OCI-LY1 (cell line): Measurements from ENCODE around the gene FFAR1.

Experiments
- H2AFZ ChIP-seq: fragments of 200-600 bp; sonication (generic), shearing (Covaris generic); 2 replicates; pipeline ENCODE4 v1.6.0; 2014; ENCODE audit warnings: antibody characterized with exemption, mild to moderate bottlenecking, low read length
- H3F3A ChIP-seq: fragments of 200-600 bp; sonication (generic), shearing (Covaris generic); 2 replicates; pipeline ENCODE4 v1.6.0; 2014; ENCODE audit warnings: mild to moderate bottlenecking, antibody characterized with exemption, low read length, moderate library complexity; ENCODE audit not compliant: insufficient read depth
- H3K27ac ChIP-seq: fragments of 200-600 bp; sonication (generic); 2 replicates; pipeline ENCODE4 v1.5.1; 2014; ENCODE audit warnings: low read length, mixed run types, mild to moderate bottlenecking, low read depth; ENCODE audit not compliant: poor library complexity, severe bottlenecking
- H3K27me3 ChIP-seq: fragments of 200-600 bp; sonication (generic); 2 replicates; pipeline ENCODE4 v1.6.0; 2014; ENCODE audit warnings: antibody characterized with exemption, mild to moderate bottlenecking, low read length, moderate library complexity; ENCODE audit not compliant: insufficient read depth
- H3K36me3 ChIP-seq: fragments of 200-600 bp; sonication (generic); 2 replicates; pipeline ENCODE4 v1.6.1; 2014; ENCODE audit warnings: mild to moderate bottlenecking, antibody characterized with exemption, low read length, moderate library complexity, mixed read lengths; ENCODE audit not compliant: insufficient read depth
- H3K4me1 ChIP-seq: fragments of 200-600 bp; sonication (generic); 2 replicates; pipeline ENCODE4 v1.5.1; 2014; ENCODE audit warnings: mild to moderate bottlenecking, low read length, moderate library complexity; ENCODE audit not compliant: insufficient read depth, severe bottlenecking
- H3K4me2 ChIP-seq: fragments of 200-600 bp; sonication (generic), shearing (Covaris generic); 2 replicates; pipeline ENCODE4 v1.6.1; 2014; ENCODE audit warnings: low read length
- H3K4me3 ChIP-seq: fragments of 200-600 bp; sonication (generic); 2 replicates; pipeline ENCODE4 v1.5.1; 2014; ENCODE audit warnings: low read length, low read depth, mild to moderate bottlenecking, mixed read lengths; ENCODE audit not compliant: poor library complexity, severe bottlenecking
- H3K79me2 ChIP-seq: fragments of 200-600 bp; shearing (Covaris generic); 2 replicates; pipeline ENCODE4 v1.6.1; 2016; ENCODE audit warnings: mixed run types, low read length, mixed read lengths; ENCODE audit not compliant: insufficient read depth
- H3K9ac ChIP-seq: fragments of 200-600 bp; sonication (generic), shearing (Covaris generic); 2 replicates; pipeline ENCODE4 v1.6.1; 2014; ENCODE audit warnings: mild to moderate bottlenecking, low read length, mixed read lengths
- H3K9me2 ChIP-seq: fragments of 200-600 bp; sonication (generic), shearing (Covaris generic); 2 replicates; pipeline ENCODE4 v1.6.1; 2014; ENCODE audit warnings: low read depth, mild to moderate bottlenecking, low read length, mixed read lengths
- H3K9me3 ChIP-seq: fragments of 200-600 bp; shearing (Covaris generic); 2 replicates; pipeline ENCODE4 v1.6.1; 2014; ENCODE audit warnings: low read length, mixed read lengths
- H4K20me1 ChIP-seq: fragments of 200-600 bp; sonication (generic), shearing (Covaris generic); 2 replicates; pipeline ENCODE4 v1.6.0; 2016; ENCODE audit warnings: mild to moderate bottlenecking, low read length; ENCODE audit not compliant: insufficient read depth
- EZH2 ChIP-seq: fragments of 200-600 bp; sonication (generic), shearing (Covaris generic); IDR thresholded peaks from 2 replicates; pipeline ENCODE4 v1.8.0; 2017; ENCODE audit warnings: borderline replicate concordance, mixed run types, mild to moderate bottlenecking, antibody characterized with exemption, low read length, moderate library complexity, mixed read lengths
- TF ChIP-seq, protein P1 (sequence below): fragments of 200-600 bp; sonication (generic), shearing (Covaris generic); IDR thresholded peaks from 2 replicates; pipeline ENCODE4 v1.5.1; 2017; ENCODE audit warnings: mild to moderate bottlenecking, antibody characterized with exemption, low read length, moderate library complexity, mixed read lengths

FFAR1 gene

DNA sequence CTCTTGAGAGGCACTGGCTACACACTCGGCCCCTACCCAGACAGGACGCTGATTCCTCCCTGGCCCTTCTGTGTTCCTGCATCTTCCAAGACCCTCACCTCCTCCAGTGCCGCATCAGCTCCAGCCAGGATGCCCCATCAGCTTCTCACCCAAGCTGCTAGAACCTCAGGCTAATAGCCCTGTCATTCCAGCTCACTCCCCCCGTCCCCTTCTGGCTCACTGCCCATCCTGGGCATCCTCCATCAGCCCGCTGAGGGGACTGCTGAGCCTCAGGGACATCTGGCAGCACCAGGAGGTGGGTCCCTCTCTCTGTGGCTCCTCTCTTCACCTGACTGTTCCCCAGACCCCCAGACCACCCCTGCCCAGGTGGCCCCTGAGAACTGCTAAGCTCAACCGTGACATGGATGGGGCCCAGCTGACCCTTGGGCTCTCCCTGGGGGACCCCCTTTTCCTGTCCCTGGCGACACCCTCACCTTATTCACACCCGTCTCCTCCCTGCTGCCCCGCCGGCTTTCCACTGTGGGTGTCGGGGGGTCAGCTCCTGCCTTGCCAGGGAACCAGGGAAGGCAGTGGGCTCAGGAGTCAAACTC, 15.4 kb downstream of the FFAR1 start:
- no peaks in the 10 kb centered on the region for H4K20me1 ChIP-seq

GRCh38 chr19:35363711-35364425, 16.2 kb downstream of the FFAR1 start:
- H3K9ac ChIP-seq = no peak overlapping the region
- no peaks in the 10 kb centered on the region for H3K9me2 ChIP-seq
- H3K79me2 ChIP-seq = no peaks in the 10 kb centered on the region
- no peaks in the 10 kb centered on the region for H3K27me3 ChIP-seq
- H3F3A ChIP-seq = no peaks in the 10 kb centered on the region
- no peaks in the 10 kb centered on the region for H4K20me1 ChIP-seq
- no peak overlapping the region for H2AFZ ChIP-seq
- H3K4me2 ChIP-seq = no peak overlapping the region
- no peaks in the 10 kb centered on the region for H3K9me3 ChIP-seq
- H3K27ac ChIP-seq = no peak overlapping the region
- H3K4me3 ChIP-seq = no peak overlapping the region
- TF ChIP-seq, protein P1, sequence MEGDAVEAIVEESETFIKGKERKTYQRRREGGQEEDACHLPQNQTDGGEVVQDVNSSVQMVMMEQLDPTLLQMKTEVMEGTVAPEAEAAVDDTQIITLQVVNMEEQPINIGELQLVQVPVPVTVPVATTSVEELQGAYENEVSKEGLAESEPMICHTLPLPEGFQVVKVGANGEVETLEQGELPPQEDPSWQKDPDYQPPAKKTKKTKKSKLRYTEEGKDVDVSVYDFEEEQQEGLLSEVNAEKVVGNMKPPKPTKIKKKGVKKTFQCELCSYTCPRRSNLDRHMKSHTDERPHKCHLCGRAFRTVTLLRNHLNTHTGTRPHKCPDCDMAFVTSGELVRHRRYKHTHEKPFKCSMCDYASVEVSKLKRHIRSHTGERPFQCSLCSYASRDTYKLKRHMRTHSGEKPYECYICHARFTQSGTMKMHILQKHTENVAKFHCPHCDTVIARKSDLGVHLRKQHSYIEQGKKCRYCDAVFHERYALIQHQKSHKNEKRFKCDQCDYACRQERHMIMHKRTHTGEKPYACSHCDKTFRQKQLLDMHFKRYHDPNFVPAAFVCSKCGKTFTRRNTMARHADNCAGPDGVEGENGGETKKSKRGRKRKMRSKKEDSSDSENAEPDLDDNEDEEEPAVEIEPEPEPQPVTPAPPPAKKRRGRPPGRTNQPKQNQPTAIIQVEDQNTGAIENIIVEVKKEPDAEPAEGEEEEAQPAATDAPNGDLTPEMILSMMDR = no peak
- TF ChIP-seq EZH2 = no peak
- H3K4me1 ChIP-seq = no peaks in the 10 kb centered on the region
- H3K36me3 ChIP-seq = no peaks in the 10 kb centered on the region

More for the DNA sequence above, 15.4 kb downstream of the FFAR1 start:
- H3K4me1 ChIP-seq = no peaks in the 10 kb centered on the region
- H3K36me3 ChIP-seq = no peaks in the 10 kb centered on the region
- no peaks in the 10 kb centered on the region for H3K9me3 ChIP-seq
- H3K9me2 ChIP-seq = no peaks in the 10 kb centered on the region
- H3K27ac ChIP-seq = no peak overlapping the region
- no peak overlapping the region for H3K9ac ChIP-seq
- no peak overlapping the region for H3K4me3 ChIP-seq
- H3F3A ChIP-seq = no peaks in the 10 kb centered on the region
- no peaks in the 10 kb centered on the region for H3K79me2 ChIP-seq
- H3K4me2 ChIP-seq = no peak overlapping the region
- no peak overlapping the region for H2AFZ ChIP-seq
- H3K27me3 ChIP-seq = no peaks in the 10 kb centered on the region
- TF ChIP-seq EZH2 = no peak
- TF ChIP-seq, protein P1 = no peak

DNA sequence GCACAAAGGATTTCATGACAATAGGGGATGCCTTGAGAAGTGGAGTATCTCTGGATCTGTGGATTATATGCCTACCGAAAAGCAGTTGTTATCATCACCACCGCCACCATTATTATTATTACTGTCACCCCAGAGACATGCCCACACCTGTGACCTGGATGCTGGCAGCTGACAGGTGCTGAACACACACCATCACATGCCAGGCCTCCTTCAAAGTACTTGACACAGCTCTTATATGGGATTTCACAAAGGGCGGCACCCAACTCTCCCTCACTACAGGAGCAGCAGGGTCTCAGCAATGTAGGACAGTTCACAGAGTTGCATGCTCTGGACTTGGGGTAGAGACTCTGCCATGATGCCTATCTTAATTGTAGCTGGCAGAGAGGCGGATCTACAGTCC, 17.6 kb downstream of the FFAR1 start:
- Histone ChIP-seq H3K36me3 (no peaks in the 10 kb centered on the region), H3K9ac (no peak overlapping the region), H3K9me2 (no peaks in the 10 kb centered on the region), H3K79me2 (no peaks in the 10 kb centered on the region), H3K4me2 (no peak overlapping the region), H3K27ac (no peak overlapping the region), H2AFZ (no peak overlapping the region), H3F3A (no peaks in the 10 kb centered on the region), H3K27me3 (no peaks in the 10 kb centered on the region), H4K20me1 (no peaks in the 10 kb centered on the region), H3K4me3 (no peak overlapping the region), H3K9me3 (no peaks in the 10 kb centered on the region), H3K4me1 (no peaks in the 10 kb centered on the region)
- TF ChIP-seq, protein P1 = no peak
- TF ChIP-seq EZH2 = no peak
